ENCODE results near the gene SIAH1.
"Not testable (repeated sequence)": the region's sequence is repeated elsewhere in the genome, so short reads cannot be mapped to it uniquely, and the experiment has no call there.

The SIAH1 gene

DNA sequence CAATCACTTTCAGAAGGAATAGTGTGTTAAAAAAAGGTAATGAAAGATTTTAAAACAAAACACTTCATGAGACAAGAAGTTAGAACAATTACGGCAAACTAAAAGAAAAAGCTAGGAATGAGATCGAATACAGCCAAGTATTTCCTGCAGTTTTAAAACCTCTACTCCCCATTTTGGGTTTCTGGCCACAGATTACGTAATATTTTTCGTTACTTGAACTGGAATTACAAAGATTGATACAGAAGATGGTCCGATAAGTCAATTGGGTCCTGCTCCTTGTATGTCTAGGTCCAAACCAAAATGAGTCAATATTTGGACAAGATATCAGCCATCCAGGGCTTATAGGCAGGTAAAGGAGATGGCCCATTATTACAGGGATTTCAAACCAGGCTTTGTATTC is 52.2 kb downstream of the SIAH1 start:
- no peak for DNase-seq (ENCODE audit: low read depth)

GRCh38 chr16:48330841-48331192 is 54.4 kb downstream of the SIAH1 start:
- DNase-seq (ENCODE audit: low read depth): no peak

DNA sequence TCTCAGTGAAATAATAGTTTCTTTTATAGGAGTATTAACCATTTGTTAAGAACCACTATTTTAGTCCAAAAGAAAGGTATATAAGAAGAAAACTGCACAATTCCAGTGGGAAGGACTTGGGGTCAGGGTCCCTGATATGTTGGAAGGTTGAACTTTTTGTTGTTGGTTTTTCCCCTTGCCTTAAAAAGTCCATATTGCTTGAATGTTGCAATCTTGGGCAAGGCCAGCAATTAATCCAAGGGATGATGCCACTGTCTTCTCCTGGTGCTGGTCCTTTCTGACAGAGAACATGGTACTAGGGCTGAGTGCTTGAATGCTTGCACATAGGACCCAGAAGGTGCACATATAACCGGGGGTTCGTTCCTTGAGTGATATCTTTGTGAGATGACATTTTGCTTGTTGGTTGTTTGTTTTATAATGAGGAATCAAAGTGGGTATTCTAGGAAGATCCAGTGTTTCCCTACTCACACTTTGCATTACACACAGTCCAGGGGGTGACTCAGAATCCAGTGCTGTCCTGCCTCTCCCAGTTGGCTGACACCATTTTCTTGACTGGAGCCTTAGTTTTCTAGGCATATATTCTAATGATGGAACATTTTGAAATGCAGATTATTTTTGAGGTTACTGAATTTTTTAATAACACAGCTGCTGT is 54.9 kb downstream of the SIAH1 start:
- no peak for DNase-seq (ENCODE audit: low read depth)

- no peak for DNase-seq (ENCODE audit: low read depth)
Observed at GRCh38 chr16:48329138-48329537, 56.1 kb downstream of the SIAH1 start.

- no peak for DNase-seq (ENCODE audit: low read depth)
Observed at GRCh38 chr16:48326915-48327314, 58.3 kb downstream of the SIAH1 start.

DNA sequence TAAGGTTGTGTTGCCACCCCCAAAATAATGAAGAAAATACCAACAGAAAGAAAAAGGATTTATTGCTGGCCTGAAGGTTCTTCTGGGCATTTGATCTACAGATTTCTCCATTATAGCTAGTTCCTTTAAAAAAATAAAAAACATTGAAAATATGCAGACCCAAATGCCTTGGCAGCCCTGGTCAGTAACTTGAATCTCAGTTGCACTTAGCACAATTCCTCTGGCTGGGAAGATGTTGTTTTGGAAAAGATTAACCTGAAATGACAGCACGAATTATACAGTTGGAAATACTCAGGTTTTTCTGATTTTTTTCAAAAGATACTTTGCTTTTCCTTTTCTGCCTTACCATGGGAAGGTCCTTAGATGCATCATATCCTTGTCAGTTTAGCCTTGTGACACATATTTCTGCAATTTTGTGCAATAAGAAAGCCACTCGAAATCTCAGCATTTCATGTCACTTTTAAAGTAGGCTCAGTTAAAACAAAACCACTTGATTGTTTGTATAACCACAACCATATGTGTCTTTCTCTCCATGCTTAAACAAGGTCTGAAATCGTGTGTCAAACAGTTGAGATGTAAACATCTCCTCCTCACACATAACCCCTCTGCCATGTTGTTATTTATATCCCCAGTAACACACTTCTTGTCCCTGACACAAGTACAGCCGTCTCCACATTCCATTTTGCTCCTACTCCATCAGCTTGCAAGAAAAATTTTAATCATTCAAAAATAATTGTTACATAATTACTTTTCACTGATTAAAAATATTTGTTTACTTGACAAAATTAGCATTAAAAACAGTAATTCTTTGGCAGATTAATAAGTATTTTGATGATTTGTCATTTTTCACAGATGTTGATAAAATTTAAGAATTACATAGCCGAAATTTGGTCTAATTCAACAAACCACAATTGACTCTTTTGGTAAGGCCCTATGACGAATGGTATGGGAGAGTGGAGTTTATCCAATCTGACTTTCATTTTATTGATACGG is 61.1 kb downstream of the SIAH1 start:
- no peak for DNase-seq (ENCODE audit: low read depth)

- DNase-seq (ENCODE audit: low read depth): no peak
Observed at GRCh38 chr16:48321317-48322036, 63.7 kb downstream of the SIAH1 start.

- DNase-seq (ENCODE audit: low read depth): no peak
Observed at GRCh38 chr16:48318630-48319029, 66.6 kb downstream of the SIAH1 start.

- DNase-seq (ENCODE audit: low read depth): no peak
Observed at GRCh38 chr16:48317614-48318315, 67.4 kb downstream of the SIAH1 start.

- no peak for DNase-seq (ENCODE audit: low read depth)
Observed at GRCh38 chr16:48317026-48317425, 68.2 kb downstream of the SIAH1 start.

- DNase-seq (ENCODE audit: low read depth): not testable (repeated sequence)
Observed at GRCh38 chr16:48313905-48314304, 71.3 kb downstream of the SIAH1 start.

- DNase-seq (ENCODE audit: low read depth): no peak
Observed at GRCh38 chr16:48310908-48311641, 74.1 kb downstream of the SIAH1 start.

All from stimulated activated CD8-positive, alpha-beta memory T cell treated with anti-CD3 and anti-CD28 coated beads, Interleukin-15, amount 100 ng/mL, for 1 hour (primary cell).